Right ventricle myocardium inferior (tissue), 1 donor: Measurements from ENCODE around the gene KDM4B. TPM values are rescaled to one million over a fixed set of nuclear protein-coding genes. Genes with fewer than 3 reads are reported as not detected.
"Not testable (repeated sequence)": the region's sequence is repeated elsewhere in the genome, so short reads cannot be mapped to it uniquely, and the experiment has no call there.

ENCODE experiments used
- ATAC-seq: fragments of 200-7000 bp; cut with Tn5 transposase; one replicate; pipeline ENCODE4 v1.9.1; 2020; ENCODE audit warnings: mild to moderate bottlenecking, moderate library complexity
- DNase-seq: peaks from one replicate; pipeline ENCODE4 v3.0.0; 2021; ENCODE audit errors: missing footprints
- intact Hi-C: fragments of 100-400 bp; cut with DNase I; formaldehyde crosslinking; loops from one replicate; pipeline ENCODE4 v1.11.0; 2022
- microRNA-seq: library from miRNA; unstranded; fragments of <30 nt; microRNA quantifications from one replicate; pipeline ENCODE4 v1.2.0, GENCODE V29; 2020
- total RNA-seq: library from RNA; stranded (reverse); fragmentation: NEBNext Ultra II Directional; extraction: Animal tissue kit (Norgen Biotek cat#: 25700); gene quantifications from one replicate; pipeline ENCODE4 v1.2.1, GENCODE V29; 2021
- donor health status: DM: no; HTN: yes; CAD: no; lungs with severe emphysema.

The KDM4B gene
- total RNA-seq, 1 donor from 2014 or later: 38.6 TPM

- DNase-seq (no peak), ATAC-seq (no peak)
- intact Hi-C loops: no loop called here
Observed at GRCh38 chr19:5181329-5181728, 212.4 kb downstream of the KDM4B start.

- no peak for DNase-seq
- ATAC-seq: no peak
- intact Hi-C loops: no loop called here
Observed at GRCh38 chr19:5182751-5183150, 213.8 kb downstream of the KDM4B start.

- no peak for ATAC-seq
- intact Hi-C loops: no loop called here
- DNase-seq: no peak
Observed at GRCh38 chr19:5183616-5184015, 214.7 kb downstream of the KDM4B start.

- no peak for ATAC-seq
- DNase-seq: no peak
- intact Hi-C loops: no loop called here
Observed at GRCh38 chr19:5184930-5185329, 216.0 kb downstream of the KDM4B start.

- ATAC-seq (no peak), DNase-seq (no peak)
Observed at GRCh38 chr19:5186293-5187050, 217.6 kb downstream of the KDM4B start.

GRCh38 chr19:5188548-5189317, 219.8 kb downstream of the KDM4B start:
- ATAC-seq (no peak), DNase-seq (no peak)
- intact Hi-C loops: no loop called here

More at GRCh38 chr19:5186293-5187050, 217.6 kb downstream of the KDM4B start:
- intact Hi-C loops: no loop called here

GRCh38 chr19:5189318-5189607, 220.3 kb downstream of the KDM4B start:
- DNase-seq (no peak), ATAC-seq (no peak)
- intact Hi-C loops: no loop called here

- intact Hi-C loops: no loop called here
- ATAC-seq: no peak
Observed at GRCh38 chr19:5191091-5191490, 222.2 kb downstream of the KDM4B start.

GRCh38 chr19:5192568-5192967, 223.7 kb downstream of the KDM4B start:
- DNase-seq (no peak), ATAC-seq (no peak)
- intact Hi-C loops: no loop called here

More at GRCh38 chr19:5191091-5191490, 222.2 kb downstream of the KDM4B start:
- DNase-seq: no peak

- intact Hi-C loops: no loop called here
- no peak for DNase-seq
- no peak for ATAC-seq
Observed at GRCh38 chr19:5193192-5193591, 224.3 kb downstream of the KDM4B start.

- intact Hi-C loops: no loop called here
- ATAC-seq (no peak), DNase-seq (no peak)
Observed at GRCh38 chr19:5194641-5195040, 225.7 kb downstream of the KDM4B start.

- intact Hi-C loops, DNase-seq, ATAC-seq: not testable (repeated sequence)
Observed at GRCh38 chr19:5195587-5195986, 226.7 kb downstream of the KDM4B start.

- no peak for DNase-seq
- intact Hi-C loops: no loop called here
- no peak for ATAC-seq
Observed at GRCh38 chr19:5196832-5197231, 227.9 kb downstream of the KDM4B start.

- ATAC-seq (no peak), DNase-seq (no peak)
- intact Hi-C loops: no loop called here
Observed at GRCh38 chr19:5200844-5201243, 231.9 kb downstream of the KDM4B start.

- intact Hi-C loops: no loop called here
- DNase-seq (no peak), ATAC-seq (no peak)
Observed at GRCh38 chr19:5202553-5202952, 233.6 kb downstream of the KDM4B start.

Small RNA genes within 50 kb of the gene (microRNA-seq; reads per million reads assigned to microRNA genes)
- not detected for gene MIR4747

Other genes with a start within 250 kb of the KDM4B start
- 52.7 TPM for gene DPP9, start 245.3 kb upstream of the KDM4B start, total RNA-seq
- gene FEM1A, start 177.4 kb upstream of the KDM4B start, total RNA-seq: 47.0 TPM
- 7.3 TPM for gene TICAM1, start 137.4 kb upstream of the KDM4B start, total RNA-seq
- gene PLIN3, start 101.4 kb upstream of the KDM4B start, total RNA-seq: 34.0 TPM
- gene ARRDC5, start 66.2 kb upstream of the KDM4B start, total RNA-seq: not detected
- gene UHRF1, start 59.6 kb upstream of the KDM4B start, total RNA-seq: 2.3 TPM